Pancreas (tissue), 10 donors: ENCODE measurements around the gene PCSK1N. TPM values are rescaled to one million over a fixed set of nuclear protein-coding genes. Genes with fewer than 3 reads are reported as not detected.
"Not testable (repeated sequence)": the region's sequence is repeated elsewhere in the genome, so short reads cannot be mapped to it uniquely, and the experiment has no call there.

Experiments
- ATAC-seq, 4 donors: fragments of 200-7000 bp; cut with Tn5 transposase; one replicate each; pipeline versions ENCODE4 v1.8.0 to v1.9.1; 2020; ENCODE audit warnings: mild to moderate bottlenecking in 4 of 4, moderate library complexity in 4 of 4
- DNase-seq, 6 donors: peaks; one replicate each; pipeline ENCODE4 v3.0.0-alpha.2; 2020
- FAIRE-seq: peaks from 2 replicates; lab custom pipeline; 2012; peaks lifted over from hg19 to GRCh38; lab: Jason Lieb, UNC
- H3K27ac ChIP-seq, 4 donors: fragments of 200-600 bp; sonication (generic); 1 replicate in 3 of 4; 2 replicates in 1 of 4; pipeline versions ENCODE4 v1.5.0 to v1.8.0; 2020
- H3K27me3 ChIP-seq, 4 donors: fragments of 200-600 bp; one replicate each; pipeline ENCODE4 v1.8.0; 2021
- H3K36me3 ChIP-seq, 3 donors: fragments of 200-600 bp; sonication (generic) in 1 of 3; one replicate each; pipeline versions ENCODE4 v1.5.0 to v1.8.0; 2020 to 2021
- H3K4me1 ChIP-seq, 3 donors: fragments of 200-600 bp; one replicate each; pipeline ENCODE4 v1.8.0; 2021
- H3K4me3 ChIP-seq, 4 donors: fragments of 200-600 bp; sonication (generic) in 2 of 4; one replicate each; pipeline versions ENCODE4 v1.5.0 to v1.8.0; 2020 to 2021
- H3K9me3 ChIP-seq, 4 donors: fragments of 200-600 bp; one replicate each; pipeline ENCODE4 v1.8.0; 2021
- CTCF ChIP-seq, 4 donors: fragments of 200-600 bp; sonication (generic) in 3 of 4; IDR thresholded peaks; one replicate each; pipeline versions ENCODE4 v1.5.0 to v1.8.0; 2021; ENCODE audit warnings: antibody characterized with exemption in 4 of 4
- WGBS, 2 donors: extraction: QIAGEN DNeasy Blood & Tissue Kit; methylation state at CpG; one replicate each; pipeline ENCODE4 v1.1.7; 2013; 5-methylcytosine and 5-hydroxymethylcytosine counted together
- intact Hi-C, 3 donors: fragments of 100-400 bp; cut with DNase I; formaldehyde crosslinking; loops; one replicate each; pipeline versions ENCODE4 v1.11.1 to v1.14.2; 2022
- polyA plus RNA-seq, 2 donors: library from polyadenylated mRNA; stranded (reverse); fragments of 200-250 nt; gene quantifications; one replicate each; pipeline ENCODE4 v1.2.3, GENCODE V29; 2013
- total RNA-seq, 6 donors: library from RNA; stranded (reverse); fragmentation: NEBNext Ultra II Directional in 4 of 6; extraction: Animal tissue kit (Norgen Biotek cat#: 25700) in 4 of 6; gene quantifications; one replicate each; pipeline versions ENCODE4 v1.2.1 to v1.2.4, GENCODE V29; 2021 to 2023
- donor health status: healthy with polysubstance abuse.
- donor health status: DM: no; HTN: no; CAD: no; lungs with moderate emphysema.
- donor health status: DM: no; HTN: no; CAD: no.
- donor health status: control.
- donor health status: control.
- donor health status: Bipolar disorder and iron deficiency.
- donor health status: DM: yes; HTN: yes; CAD: no.
- donor health status: DM: no; HTN: no; CAD: no.
- donor health status: DM: no; HTN: no; CAD: no.
- donor health status: DM: yes; HTN: yes; CAD: no.

Gene PCSK1N
- total and polyA plus RNA-seq, 8 donors, result 10.3 to 368 (median 34.7) TPM

GRCh38 chrX:48824066-48824465, 11.3 kb downstream of the PCSK1N start:
- H3K36me3 ChIP-seq, result no peaks in the 10 kb centered on the region
- DNase-seq (peak in 1 of 6 donors; percentile 21), FAIRE-seq (no peak), ATAC-seq (no peak)
- intact Hi-C loops, result no loop called here
- no peak overlapping the region for H3K27ac ChIP-seq
- no peak for TF ChIP-seq CTCF (IDR thresholded peaks at IDR 0.05)
- no peak overlapping the region for H3K4me3 ChIP-seq
- WGBS, 2 donors, result 79 to 94% methylated on average over 8 of the region's 8 CpGs
- H3K9me3 ChIP-seq, result no peaks in the 10 kb centered on the region
- H3K27me3 ChIP-seq, result no peaks in the 10 kb centered on the region
- H3K4me1 ChIP-seq, result no peaks in the 10 kb centered on the region

- WGBS, 2 donors, result 80 to 86% methylated on average over 6 of the region's 6 CpGs
- Histone ChIP-seq H3K27ac (no peak overlapping the region), H3K9me3 (no peaks in the 10 kb centered on the region), H3K4me3 (no peak overlapping the region), H3K36me3 (no peaks in the 10 kb centered on the region), H3K27me3 (no peaks in the 10 kb centered on the region), H3K4me1 (no peaks in the 10 kb centered on the region)
- no peak for TF ChIP-seq CTCF (IDR thresholded peaks at IDR 0.05)
- intact Hi-C loops, result no loop called here
- DNase-seq (peak in 1 of 6 donors; percentile 33), FAIRE-seq (no peak), ATAC-seq (no peak)
Observed at GRCh38 chrX:48823053-48823452, 12.4 kb downstream of the PCSK1N start.

- not testable (repeated sequence) for FAIRE-seq
Observed at GRCh38 chrX:48819394-48819793, 16.0 kb downstream of the PCSK1N start.

GRCh38 chrX:48818866-48819265, 16.5 kb downstream of the PCSK1N start:
- no peak for TF ChIP-seq CTCF (IDR thresholded peaks at IDR 0.05)
- no peak overlapping the region for H3K27ac ChIP-seq
- intact Hi-C loops, result no loop called here
- H3K9me3 ChIP-seq, result no peaks in the 10 kb centered on the region
- H3K36me3 ChIP-seq, result no peaks in the 10 kb centered on the region
- no peaks in the 10 kb centered on the region for H3K27me3 ChIP-seq
- ATAC-seq, result no peak
- 72 to 97% methylated on average over 4 of the region's 4 CpGs for WGBS, 2 donors
- peak in 1 of 6 donors; percentile 41 for DNase-seq
- no peak for FAIRE-seq
- no peaks in the 10 kb centered on the region for H3K4me1 ChIP-seq
- H3K4me3 ChIP-seq, result no peak overlapping the region

More at GRCh38 chrX:48819394-48819793, 16.0 kb downstream of the PCSK1N start:
- ATAC-seq, intact Hi-C loops, H3K36me3 ChIP-seq, H3K4me3 ChIP-seq, H3K27ac ChIP-seq, H3K27me3 ChIP-seq, H3K4me1 ChIP-seq, H3K9me3 ChIP-seq: not testable (repeated sequence)
- WGBS, 2 donors, result 72 to 86% methylated on average over 9 of the region's 9 CpGs
- DNase-seq, result peak in 1 of 6 donors; percentile 15

- intact Hi-C loops, result no loop called here
- Histone ChIP-seq H3K9me3 (no peaks in the 10 kb centered on the region), H3K27me3 (no peaks in the 10 kb centered on the region), H3K4me3 (no peak overlapping the region), H3K36me3 (no peaks in the 10 kb centered on the region), H3K4me1 (no peaks in the 10 kb centered on the region), H3K27ac (no peak overlapping the region)
- 89 to 94% methylated on average over 15 to 16 of the region's 16 CpGs for WGBS, 2 donors
- DNase-seq (peak in 1 of 6 donors; percentile 51), ATAC-seq (no peak), FAIRE-seq (no peak)
- TF ChIP-seq CTCF (IDR thresholded peaks at IDR 0.05), result no peak
Observed at GRCh38 chrX:48818098-48818497, 17.3 kb downstream of the PCSK1N start.
